Bone marrow (tissue), 2 donors: ENCODE measurements around the gene GJD3.

ENCODE experiments used
- DNase-seq, 2 donors: peaks; one replicate each; lab custom pipeline; 2025; lab: John Stamatoyannopoulos, UW

GJD3 gene

DNA sequence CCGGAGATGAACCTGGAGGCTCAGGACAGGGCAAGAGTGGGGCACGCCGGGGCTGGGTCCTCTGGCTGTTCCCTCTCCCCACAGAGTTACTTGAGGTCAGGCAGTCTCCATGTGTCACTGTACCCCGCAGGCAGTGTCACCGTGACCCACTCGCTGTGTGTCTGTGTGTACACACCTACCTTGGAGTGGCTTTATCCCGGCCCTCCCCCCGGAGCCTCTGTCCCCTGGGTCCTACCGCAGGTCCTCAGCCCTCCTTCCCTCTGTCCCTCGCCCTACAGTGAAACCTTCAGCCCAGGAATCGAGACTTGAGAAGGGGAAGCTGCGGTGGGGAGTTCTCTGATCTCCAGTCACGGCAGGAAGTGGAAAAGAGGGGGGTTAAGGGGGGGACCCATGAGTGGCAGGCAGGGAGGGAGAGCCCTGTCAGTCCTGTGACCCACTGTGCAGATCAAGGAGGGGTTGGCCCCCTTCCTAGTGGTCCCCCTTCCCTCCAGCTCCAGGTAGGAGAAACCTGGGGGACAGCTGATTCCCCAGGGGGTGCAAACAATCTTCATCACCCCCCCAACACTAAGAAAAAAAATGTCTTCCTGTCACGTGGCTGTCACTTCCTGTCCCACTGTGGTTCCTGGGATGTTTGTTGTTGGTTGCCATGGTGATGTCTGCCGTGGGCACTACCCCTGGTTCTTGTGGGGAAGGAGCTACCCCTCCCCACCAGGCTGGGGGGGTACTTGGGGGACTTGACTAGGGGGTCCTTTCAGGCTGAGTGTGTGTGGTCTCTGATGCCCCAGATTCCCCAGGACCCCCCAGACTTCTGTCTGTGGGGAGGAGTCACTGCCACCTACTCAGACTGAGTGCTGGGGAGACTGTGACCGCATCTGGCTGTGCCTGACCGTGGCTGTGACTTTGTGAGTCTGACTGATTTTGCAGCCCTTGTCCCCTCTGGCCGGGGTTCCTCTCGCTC, 41.9 kb downstream of the GJD3 start:
- DNase-seq: peak; percentile 96 to 99

DNA sequence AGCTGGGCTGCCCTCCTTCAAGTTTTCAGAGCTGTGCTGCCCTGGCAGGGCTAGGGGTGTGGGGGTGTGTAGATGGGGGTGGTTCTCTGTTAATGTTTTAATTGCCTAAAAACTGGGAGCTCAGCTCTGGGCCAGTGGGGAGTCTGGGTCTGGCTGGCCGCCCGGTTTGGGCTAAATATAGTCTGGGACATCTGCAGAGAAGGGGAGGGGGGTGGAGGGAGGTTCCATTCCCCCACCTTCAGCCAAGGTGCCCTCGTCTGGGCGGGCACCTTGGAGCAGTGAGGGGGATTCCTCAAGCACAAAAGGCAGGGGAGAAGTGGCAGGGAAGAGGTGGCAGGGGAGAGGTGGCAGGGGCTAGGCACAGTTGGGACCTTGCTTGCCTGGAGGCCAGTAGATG, 42.6 kb downstream of the GJD3 start:
- DNase-seq: no peak

DNA sequence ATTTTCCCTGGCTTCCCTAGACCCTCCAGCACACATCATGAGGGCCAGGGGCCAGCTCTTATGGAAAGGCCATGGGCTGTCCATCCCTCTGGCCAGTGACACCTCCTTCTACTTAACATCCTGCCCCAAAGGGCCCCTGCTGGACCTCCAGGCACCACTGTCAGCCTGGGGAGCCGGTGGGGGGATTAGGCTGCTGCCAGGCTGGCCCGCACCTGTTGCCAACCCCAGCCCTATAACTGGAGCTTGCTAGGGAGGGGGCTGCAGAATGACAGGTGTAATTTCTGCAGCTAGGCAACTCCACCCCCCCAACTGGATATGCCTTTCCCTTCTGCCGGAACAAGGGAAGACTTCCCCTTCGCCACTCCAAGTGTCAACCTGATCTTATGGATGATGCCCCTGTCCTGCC, 43.0 kb downstream of the GJD3 start:
- DNase-seq: no peak

DNA sequence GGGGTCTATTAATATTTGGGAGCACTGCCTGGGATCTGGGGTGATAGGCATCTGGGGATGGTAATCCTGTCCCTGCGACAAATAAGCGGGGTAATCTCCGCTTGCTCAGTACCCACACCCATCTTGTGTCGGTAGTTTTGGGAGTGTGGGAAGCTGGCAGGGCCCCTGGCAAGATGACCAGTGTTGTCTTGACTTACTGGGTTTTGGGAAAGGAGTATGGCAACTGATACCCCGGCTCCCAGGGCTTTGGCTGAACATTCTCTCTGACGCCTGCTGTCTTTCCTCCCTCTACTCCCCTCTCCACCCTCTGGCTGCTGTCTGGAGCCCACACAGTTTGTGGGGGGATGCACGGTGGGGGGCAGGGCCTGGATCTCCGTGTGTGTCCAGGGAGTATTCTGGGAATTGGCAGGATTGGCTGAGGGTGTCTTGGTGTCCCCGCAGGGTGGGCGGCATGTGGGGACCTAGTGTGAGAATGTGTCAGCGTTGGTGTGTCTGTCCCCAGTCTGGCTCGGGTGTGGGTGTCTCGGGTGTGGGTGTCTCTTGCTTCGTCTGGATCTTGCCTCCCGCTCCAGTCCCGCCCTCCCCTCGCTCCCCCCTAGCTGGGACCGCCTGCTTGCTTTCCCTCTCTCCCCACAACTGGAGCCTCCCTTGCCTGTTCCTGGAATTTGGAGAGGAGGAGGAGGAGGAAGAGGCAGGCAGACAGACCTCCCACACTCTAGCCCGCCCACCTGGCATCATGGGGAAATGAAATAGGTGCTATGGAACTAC, 43.6 kb downstream of the GJD3 start:
- DNase-seq: no peak

DNA sequence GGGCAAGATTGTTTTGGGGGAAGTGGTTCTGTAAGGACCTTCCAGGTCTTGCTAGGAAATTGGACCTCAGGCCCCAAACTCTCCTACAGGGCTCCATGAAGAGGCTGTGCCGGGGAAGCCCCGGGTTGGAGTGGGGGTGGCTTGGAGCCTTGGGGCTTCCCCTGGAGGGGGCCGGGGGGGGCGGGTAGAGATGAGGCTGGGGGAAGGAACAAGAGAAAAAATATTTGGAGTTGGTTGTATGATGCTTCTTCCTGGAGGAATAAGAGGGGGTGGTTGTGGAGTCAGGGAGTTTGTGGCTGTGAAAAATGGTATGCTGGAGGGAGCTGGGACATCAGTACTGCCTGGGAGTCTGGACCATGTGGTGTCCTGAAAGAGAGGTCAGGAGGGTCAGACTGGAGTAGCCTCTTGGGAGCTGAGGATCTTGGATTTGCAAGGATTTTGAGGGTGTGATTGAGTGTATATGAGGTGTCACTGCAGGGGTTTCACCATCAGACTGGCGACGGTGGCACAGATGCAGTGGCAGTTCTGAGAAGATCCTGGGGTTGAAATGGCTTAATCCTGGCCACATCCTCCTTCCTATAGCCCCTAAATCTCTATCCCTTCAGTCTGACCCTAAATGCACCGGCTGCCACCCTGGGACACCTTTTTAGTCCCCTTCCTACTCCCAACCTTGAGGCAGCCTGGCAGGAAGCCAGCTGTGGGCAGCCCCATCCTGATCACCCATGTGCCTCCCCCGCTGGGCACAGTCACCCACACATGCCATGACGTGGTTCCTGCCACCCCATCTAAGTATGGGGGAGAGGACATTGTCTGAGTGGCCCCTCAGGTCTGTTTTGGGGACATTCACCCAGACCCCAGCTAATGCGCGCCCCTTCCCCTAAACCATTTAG, 44.6 kb downstream of the GJD3 start:
- peak; percentile 33 to 36 for DNase-seq

DNA sequence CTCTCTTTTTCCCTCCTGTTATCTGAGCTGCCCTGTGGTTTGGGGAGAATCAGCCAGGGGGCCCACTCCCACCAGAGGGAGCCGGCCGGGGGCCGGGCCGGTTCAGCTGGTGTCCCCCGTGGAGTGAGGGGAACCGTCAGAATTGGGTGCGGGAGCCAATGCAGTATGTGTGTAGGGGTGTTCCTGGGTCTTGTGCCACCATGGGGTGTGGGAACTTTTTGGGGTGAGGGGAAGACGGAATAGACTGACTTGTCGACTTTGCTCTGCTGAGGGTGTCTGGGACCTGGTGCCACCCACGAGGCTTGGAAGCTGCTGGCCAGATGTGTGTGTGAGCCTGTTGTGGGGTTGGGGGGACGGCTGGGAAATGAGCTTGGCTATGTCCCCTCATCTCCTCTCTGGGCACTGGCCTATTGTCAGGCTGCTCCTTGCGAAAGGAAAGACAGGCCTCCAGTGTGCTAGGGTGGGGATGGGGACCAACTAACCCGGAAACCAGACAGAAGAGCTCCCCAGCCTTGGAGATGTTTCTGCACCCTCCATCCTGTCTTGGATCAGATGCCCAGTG, 45.6 kb downstream of the GJD3 start:
- no peak for DNase-seq

DNA sequence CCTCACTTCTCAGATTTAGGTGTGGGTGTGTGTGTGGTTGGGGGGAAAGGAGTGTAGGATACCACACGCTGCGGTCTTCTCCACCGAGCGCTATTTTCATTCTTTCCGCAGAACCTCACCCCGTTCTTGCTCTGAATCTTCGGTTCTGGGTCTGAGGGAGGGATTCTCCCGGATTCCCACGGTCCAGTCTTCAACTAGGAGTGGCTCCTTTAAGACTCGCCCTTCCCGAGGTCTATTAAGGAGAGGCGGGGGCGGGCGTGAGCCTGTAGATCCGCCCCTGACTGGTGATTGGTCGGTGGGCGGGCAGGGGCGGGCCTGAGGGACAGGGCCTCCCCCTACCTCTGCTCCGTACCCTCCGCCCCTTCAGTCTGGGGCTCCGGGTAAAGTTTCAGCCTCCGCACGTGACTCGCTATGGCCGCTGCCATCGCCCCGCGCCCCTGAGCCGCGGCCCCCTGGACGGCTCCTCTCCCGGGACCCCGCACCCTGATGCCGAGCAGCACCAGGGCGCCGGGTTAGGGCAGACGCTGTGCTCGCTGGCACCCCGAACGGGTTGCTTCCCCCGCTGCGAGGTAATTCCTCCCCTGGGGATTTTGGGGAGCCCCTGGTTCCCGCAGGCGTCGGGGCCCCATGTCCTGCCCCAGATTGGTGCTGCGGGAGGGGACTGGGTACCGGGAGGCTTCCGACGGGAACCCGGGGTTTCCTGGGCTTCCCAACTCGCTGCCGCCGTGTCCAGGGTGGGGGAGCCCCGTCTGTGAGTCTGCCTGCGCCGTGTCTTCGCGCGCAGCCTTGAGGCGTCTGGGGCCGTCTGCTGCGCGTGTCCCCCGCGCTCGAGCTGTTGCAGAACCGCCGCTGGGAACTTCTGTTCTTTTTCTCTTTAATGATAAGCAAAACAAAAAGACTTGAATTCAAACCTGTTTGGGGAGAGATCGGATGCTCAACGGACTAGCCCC, 46.4 kb downstream of the GJD3 start:
- peak; percentile 66 to 88 for DNase-seq

DNA sequence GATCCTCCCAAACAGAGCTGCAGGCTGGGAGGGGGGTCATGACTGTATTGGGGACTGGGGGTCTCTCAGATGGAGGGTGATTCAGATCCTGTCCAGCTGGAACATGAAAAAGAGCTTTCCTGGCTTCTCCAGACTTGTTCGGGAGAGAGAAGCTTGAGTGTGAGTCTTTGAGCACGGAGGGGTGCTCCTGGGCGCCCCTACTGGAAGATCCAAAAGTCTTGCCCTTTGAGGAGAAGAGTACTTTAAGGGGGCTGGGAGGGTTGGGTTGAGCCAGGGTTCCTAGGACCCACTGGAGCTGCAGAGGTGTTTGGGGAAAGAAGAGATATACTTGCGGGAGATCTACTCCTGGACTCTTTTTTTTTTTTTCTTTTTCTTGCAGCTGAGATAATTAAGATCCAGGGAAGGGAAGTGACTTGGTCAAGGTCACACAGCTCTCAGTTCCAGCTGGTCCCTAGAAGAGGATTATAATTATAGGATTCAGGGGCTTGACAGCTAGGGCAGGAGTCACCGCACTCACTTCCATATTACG, 47.1 kb downstream of the GJD3 start:
- DNase-seq: no peak

DNA sequence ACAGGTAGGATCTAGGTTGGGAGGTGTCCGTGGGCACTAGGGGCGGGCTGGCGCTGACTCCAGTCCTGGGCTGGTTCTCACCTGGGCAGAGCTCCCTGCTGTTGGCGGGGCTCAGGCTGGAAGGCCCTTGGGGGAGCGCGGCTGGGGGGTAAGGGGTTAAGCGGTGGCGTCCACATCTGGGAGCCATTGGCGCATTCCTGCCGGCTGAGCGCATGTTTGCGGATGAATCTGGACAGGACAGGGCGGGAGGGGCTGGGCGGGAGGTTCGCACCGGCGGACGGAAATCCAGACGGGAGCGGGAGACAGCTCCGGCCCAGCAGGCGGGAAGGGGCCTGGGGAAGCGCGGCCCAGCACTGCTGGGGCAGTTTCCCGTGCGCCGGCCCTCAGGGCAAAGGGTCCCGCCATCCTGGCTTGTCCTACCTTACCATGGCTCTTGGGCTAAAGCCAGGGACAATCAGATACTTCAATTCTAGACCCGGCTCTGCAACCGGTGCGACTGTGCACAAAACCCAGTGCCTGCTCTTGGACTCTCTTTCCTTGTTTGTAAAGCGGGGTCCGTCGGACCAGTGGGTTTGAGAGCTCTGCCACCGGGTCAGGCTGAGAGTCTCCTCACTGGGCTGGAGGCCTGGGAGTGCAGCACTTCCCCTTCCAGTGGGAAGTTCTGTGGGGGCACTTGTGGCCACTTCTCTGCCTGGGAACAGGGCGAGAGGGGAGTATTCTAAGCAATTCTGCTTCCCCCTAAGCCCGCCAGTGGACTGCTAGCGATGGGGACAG, 47.8 kb downstream of the GJD3 start:
- DNase-seq: no peak

DNA sequence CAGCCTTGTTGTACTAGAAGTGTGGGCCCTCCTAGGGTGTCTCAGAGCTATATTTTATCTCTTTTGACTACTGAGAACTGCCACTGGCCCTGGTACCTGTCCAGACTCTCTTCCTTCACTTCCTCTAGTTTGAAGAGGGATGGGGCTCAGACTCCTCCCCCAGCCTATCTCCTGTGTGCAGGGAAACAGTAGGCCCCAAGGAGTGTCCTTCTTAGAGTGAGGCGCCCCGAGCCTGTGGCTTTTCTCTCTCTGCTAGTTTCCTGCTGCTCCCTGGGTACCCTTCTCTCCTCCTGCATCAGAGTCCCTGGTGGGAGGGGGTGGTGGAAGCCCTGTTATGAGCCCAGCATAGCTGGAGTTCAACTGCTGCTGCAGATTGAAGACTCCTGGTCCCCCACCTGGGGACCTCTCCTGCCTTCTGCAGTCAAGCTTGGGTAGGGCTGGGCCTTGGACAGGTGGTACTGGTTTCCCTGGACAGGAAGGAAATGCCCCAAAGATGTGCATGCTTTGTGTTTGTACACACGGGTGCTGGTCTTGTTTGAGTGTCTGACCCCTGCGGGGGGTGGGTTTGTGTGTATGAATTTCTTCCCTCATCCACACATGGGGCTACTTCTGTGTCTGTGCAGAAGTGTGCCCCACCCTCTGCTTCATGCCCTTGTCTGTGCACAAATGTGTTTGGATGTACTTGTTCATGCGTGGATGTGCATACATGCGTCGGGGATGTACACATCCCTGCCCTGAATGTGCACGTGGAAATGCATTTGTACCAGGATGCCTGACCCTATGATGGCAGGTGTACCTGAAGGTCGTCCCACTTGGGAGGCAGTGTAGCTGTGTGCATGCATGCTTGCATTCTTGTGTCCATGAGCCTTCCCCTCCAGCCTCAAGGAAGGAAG, 48.6 kb downstream of the GJD3 start:
- no peak for DNase-seq

DNA sequence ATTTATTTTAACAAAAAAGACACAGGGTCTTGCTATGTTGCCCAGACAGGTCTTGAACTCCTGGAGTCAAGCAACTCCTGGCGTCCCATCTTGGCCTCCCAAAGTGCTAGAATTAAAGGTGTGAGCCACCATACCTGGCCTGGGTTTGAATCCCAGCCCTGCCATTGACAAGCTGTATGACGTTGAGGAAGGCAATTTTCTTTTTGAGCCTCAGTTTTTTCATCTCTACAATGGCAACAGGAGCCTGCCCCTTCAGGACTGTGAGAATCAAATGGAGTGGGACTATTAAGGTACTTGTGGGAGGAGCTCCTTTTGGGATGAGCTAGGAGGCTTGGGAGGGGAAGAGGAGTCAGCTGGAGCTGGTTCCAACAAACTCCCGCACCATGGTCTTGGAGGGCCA, 49.3 kb downstream of the GJD3 start:
- no peak for DNase-seq

DNA sequence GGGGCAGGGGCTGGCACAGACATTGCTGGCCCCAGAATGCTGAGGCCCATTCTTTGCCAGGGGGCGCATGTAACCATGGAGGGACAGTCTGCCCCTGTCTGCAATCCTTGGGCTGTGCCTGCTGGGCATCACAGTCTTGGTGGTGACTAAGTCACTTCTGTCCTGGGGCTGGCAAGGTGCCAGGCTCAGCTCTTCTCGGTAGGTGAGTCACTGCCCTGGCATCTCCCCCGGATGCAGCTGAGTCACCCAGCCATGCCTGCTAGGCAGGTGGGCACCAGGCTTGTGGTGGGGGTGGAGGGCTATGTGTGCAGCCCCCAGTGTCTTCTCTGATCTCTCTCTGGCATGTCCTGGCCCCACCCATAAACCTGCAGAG, 50.0 kb downstream of the GJD3 start:
- DNase-seq: peak; percentile 78 to 89

DNA sequence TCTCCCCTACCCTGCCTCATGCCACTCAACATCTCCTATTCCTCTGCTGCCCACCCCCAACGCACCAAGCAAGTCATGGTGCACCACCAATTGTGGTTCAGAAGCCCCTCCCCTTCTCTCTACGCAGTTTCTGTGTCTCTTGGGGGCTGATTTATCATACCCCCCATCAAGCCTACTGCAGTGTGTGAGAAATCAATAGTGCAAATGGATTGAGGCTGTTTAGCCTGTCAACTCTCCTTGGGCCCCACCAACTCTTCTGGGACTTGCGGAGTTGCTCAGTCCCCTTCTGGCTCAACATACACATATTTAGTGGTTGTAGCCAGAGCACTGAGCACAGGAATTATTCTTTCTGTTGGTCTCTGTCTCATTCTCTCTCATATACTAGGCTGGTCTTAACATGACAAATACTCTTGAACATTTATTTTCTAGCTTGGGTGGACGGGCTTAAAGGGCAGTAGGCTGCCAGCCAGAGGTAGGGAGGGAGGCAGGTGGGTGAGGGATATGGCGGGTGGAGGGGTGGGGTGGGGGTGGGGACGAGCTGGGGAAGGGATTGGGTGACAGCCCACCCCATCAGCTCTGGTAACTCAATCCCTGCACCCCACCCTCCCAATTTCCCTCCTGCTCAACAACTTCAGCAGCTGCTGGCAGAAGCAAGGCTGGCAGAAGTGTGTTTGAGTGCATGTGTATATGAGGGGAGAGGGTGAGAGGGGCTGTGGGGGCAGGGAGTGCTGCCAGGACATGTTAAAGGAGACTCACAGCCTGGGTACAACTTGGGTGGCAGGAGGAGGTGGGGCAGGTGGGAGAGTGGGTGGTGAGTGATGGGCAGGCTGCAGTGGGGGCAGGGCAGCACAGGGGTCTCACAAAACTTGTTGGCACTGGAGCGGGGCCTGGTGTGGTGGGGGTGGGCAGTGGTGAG, 50.6 kb downstream of the GJD3 start:
- no peak for DNase-seq
